Glutamatergic neuron (in vitro differentiated cells): ENCODE results near the gene NCL. TPM values are rescaled to one million over a fixed set of nuclear protein-coding genes. Genes with fewer than 3 reads are reported as not detected.

Experiments used
- DNase-seq: peaks from one replicate; pipeline ENCODE4 v3.0.0; 2022
- H3K27ac Mint-ChIP-seq: one replicate; pipeline ENCODE4 v1.8.0; 2020; ENCODE audit warnings: mild to moderate bottlenecking, mixed read lengths, inconsistent platforms; ENCODE audit not compliant: unreplicated experiment
- H3K27me3 Mint-ChIP-seq: one replicate; pipeline ENCODE4 v1.8.0; 2020; ENCODE audit warnings: mild to moderate bottlenecking, moderate library complexity, mixed read lengths, inconsistent platforms; ENCODE audit not compliant: unreplicated experiment
- H3K36me3 Mint-ChIP-seq: one replicate; pipeline ENCODE4 v1.8.0; 2020; ENCODE audit warnings: mild to moderate bottlenecking, mixed read lengths, inconsistent platforms; ENCODE audit not compliant: unreplicated experiment
- H3K4me1 Mint-ChIP-seq: one replicate; pipeline ENCODE4 v1.8.0; 2020; ENCODE audit warnings: mild to moderate bottlenecking, low read depth, mixed read lengths, inconsistent platforms; ENCODE audit not compliant: unreplicated experiment
- H3K4me3 Mint-ChIP-seq: one replicate; pipeline ENCODE4 v1.8.0; 2020; ENCODE audit warnings: mild to moderate bottlenecking, mixed read lengths, inconsistent platforms; ENCODE audit not compliant: unreplicated experiment
- H3K9me3 Mint-ChIP-seq: one replicate; pipeline ENCODE4 v1.8.0; 2020; ENCODE audit warnings: mild to moderate bottlenecking, moderate library complexity, mixed read lengths, inconsistent platforms; ENCODE audit not compliant: unreplicated experiment
- total RNA-seq: library from RNA; stranded (reverse); fragmentation: NEBNext Ultra II Directional; extraction: Animal tissue kit (Norgen Biotek cat#: 25700); gene quantifications from one replicate; pipeline ENCODE4 v1.2.1, GENCODE V29; 2021; ENCODE audit not compliant: unreplicated experiment
- TF ChIP-seq, protein P1 (sequence below): fragments of 200-600 bp; sonication (generic); IDR thresholded peaks from one replicate; pipeline ENCODE4 v1.5.0; 2021; ENCODE audit not compliant: partially characterized antibody, unreplicated experiment

NCL gene
- total RNA-seq, 1 donor from 2014 or later: 320 TPM

DNA sequence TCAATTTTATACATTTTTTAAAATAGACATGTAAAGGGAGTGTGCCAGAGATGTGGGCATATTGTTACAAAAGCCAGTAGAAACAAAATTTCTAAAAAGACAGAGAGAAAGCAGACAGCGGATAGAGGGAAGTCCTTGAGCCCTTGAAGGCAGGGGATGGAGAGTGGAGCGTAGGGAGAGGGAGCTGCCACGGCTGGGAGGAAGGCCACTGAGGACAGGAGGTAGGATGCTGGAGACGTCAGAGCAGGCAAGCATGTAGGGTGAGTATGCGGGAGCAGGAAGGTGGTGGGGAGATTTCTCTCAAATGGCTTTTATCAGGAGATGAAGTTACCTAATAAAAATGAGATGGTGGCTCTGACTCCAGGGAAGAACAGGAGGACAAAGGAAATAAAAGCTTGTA lies 24.0 kb upstream of the NCL start:
- peaks cover 4% of the 10 kb centered on the region for H3K4me1 Mint-ChIP-seq
- H3K27ac Mint-ChIP-seq: no peak overlapping the region
- TF ChIP-seq, protein P1, sequence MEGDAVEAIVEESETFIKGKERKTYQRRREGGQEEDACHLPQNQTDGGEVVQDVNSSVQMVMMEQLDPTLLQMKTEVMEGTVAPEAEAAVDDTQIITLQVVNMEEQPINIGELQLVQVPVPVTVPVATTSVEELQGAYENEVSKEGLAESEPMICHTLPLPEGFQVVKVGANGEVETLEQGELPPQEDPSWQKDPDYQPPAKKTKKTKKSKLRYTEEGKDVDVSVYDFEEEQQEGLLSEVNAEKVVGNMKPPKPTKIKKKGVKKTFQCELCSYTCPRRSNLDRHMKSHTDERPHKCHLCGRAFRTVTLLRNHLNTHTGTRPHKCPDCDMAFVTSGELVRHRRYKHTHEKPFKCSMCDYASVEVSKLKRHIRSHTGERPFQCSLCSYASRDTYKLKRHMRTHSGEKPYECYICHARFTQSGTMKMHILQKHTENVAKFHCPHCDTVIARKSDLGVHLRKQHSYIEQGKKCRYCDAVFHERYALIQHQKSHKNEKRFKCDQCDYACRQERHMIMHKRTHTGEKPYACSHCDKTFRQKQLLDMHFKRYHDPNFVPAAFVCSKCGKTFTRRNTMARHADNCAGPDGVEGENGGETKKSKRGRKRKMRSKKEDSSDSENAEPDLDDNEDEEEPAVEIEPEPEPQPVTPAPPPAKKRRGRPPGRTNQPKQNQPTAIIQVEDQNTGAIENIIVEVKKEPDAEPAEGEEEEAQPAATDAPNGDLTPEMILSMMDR: no peak
- H3K4me3 Mint-ChIP-seq: no peak overlapping the region
- peaks cover 8% of the 10 kb centered on the region for H3K27me3 Mint-ChIP-seq
- peaks cover 9% of the 10 kb centered on the region for H3K36me3 Mint-ChIP-seq
- H3K9me3 Mint-ChIP-seq: peaks cover 2% of the 10 kb centered on the region
- no peak for DNase-seq

DNA sequence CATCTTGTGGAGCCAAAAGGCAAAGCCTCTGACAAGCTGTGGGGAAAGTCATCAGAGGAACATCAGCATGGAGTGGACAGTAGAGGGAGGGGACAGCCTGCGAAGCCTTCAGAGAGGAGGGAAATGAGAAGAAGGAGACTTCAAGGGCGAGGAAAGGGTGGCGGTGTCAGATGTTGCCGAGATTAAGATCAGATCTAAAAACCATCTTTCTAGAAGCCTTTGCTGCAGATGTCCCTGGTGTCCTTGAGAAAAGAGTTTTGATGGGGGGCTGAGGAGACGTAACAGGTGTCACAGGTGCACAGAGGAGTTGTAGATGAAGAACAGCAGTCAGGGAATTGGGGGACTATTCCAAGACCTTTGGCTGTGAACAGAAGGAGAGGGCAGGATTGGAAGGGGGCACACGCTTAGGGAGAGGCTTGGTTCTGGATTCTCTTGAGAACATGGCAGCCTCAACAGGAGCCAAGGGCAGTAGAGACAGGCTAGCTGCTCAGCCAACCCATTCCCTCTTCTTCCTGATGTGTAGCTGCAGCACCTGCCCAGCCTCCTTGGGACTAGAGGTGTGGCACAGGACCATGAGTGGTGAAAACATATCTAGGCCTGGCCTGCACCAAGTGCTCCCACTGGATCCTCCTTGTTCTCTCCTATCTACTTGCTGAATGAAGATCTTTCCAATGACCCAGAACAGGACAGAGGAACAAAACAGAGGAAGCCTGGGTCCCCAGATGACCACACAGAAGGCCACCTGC lies 22.7 kb upstream of the NCL start:
- Mint-ChIP-seq H3K27me3 (peaks cover 8% of the 10 kb centered on the region), H3K36me3 (peaks cover 9% of the 10 kb centered on the region), H3K4me1 (peaks cover 4% of the 10 kb centered on the region), H3K4me3 (no peak overlapping the region), H3K9me3 (peaks cover 2% of the 10 kb centered on the region), H3K27ac (no peak overlapping the region)
- TF ChIP-seq, protein P1: no peak
- no peak for DNase-seq

DNA sequence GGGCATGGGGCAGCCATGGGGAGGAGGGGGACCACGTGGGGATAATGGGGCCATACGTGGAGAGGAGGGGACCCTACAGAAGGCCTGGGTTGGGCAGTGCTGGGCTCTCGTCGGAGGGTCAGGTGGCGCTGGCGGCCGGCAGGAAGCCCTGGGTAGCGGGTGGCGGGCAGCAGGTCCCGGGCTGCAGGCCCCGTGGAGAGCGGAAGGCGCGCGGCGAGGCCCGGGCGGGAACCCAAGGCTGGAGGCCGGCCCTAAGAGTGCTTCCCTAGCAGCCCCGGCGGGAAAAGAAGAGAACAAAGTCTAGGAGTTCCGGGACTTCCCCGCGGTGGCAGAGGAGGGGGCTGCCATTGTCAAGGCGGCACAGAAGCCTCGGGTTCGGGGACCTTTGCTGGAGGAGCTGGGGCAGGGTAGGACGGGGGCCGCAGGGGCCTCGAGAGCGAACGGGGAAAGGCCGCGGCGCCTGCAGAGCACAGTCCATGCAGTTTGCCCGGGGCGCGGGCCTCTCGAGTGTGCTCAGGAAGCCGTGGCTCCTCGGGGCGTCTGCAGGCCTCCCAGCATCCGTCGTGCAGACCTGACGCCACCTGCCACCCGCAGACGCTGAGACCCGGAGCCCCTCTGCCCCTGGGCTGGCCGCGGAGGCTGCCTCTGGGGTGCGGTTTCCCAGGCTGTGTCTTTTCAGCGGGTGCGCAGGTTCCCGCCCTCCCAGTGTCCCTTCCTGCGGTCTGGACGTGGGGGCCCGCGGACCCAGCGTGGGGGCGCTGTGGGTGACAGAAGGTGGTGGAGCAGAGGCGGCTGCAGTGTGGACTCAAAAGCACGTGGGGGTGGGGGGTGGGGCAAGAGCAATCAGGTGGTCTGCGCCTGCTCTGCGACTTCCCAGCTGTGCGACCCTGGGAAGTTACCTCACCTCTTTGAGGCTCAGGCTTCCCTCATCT lies 19.4 kb upstream of the NCL start:
- no peak overlapping the region for H3K27ac Mint-ChIP-seq
- peaks cover 6% of the 10 kb centered on the region for H3K36me3 Mint-ChIP-seq
- H3K9me3 Mint-ChIP-seq: peaks cover 2% of the 10 kb centered on the region
- no peak overlapping the region for H3K4me3 Mint-ChIP-seq
- peaks cover 5% of the 10 kb centered on the region for H3K4me1 Mint-ChIP-seq
- H3K27me3 Mint-ChIP-seq: peaks cover 3% of the 10 kb centered on the region
- TF ChIP-seq, protein P1: no peak
- DNase-seq: no peak

DNA sequence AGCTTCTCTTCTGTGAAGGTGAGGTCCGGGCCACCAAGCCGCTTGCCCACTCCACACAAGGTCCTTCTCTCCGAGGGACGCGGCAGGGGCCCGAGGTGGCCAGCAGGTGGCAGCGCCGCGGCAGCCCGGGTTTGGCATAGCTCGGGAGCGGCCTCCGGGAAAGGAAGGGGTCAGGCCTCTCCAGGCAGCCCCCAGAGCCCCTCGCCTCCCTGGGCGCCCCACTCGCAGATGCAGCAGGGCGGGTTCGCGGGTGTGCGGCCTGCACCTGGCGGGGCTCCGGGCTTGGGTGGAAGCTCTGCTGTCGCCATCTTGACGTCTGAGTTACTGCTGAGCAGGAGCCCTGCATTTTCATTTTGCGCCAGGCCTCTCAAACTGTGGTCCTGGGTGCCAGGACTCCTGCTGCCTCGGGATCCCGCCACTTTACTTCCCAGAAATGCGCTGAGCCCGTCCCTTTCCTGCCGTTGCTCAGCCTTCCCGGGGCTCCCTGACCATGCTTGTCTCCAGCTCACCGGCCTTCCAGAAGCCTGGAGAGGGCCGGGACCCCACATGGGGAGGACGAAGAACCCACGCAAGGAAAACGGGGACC lies 18.6 kb upstream of the NCL start:
- TF ChIP-seq, protein P1: peak; percentile 70
- Mint-ChIP-seq H3K4me3 (no peak overlapping the region), H3K4me1 (peaks cover 5% of the 10 kb centered on the region), H3K9me3 (peaks cover 4% of the 10 kb centered on the region), H3K36me3 (no peaks in the 10 kb centered on the region), H3K27me3 (peaks cover 1% of the 10 kb centered on the region), H3K27ac (no peak overlapping the region)
- peak; percentile 81 for DNase-seq
